Mesenchymal stem cell (in vitro differentiated cells and primary cell): ENCODE data around the gene PEX11A.

Source experiments
- DNase-seq: peaks from one replicate; pipeline ENCODE4 v3.0.0-alpha.2; 2013
- H2AFZ ChIP-seq: one replicate; pipeline ENCODE4 v1.6.1; 2013; ENCODE audit warnings: low read depth, mild to moderate bottlenecking, control low read depth, inconsistent platforms, low read length, moderate library complexity
- H2AK5ac ChIP-seq: 2 replicates; pipeline ENCODE4 v1.6.1; 2013; ENCODE audit warnings: low read length, moderate library complexity, mild to moderate bottlenecking, inconsistent platforms; ENCODE audit not compliant: severe bottlenecking
- H2BK120ac ChIP-seq: one replicate; pipeline ENCODE4 v1.6.1; 2013; ENCODE audit warnings: low read depth, mild to moderate bottlenecking, inconsistent platforms, low read length, moderate library complexity
- H2BK12ac ChIP-seq, 2 experiments: one replicate each; pipeline ENCODE4 v1.6.1; 2013; ENCODE audit warnings: inconsistent platforms in 2 of 2, low read length in 2 of 2, mild to moderate bottlenecking in 2 of 2, moderate library complexity in 2 of 2, control low read depth in 1 of 2
- H2BK15ac ChIP-seq: one replicate; pipeline ENCODE4 v1.6.1; 2013; ENCODE audit warnings: mild to moderate bottlenecking, low read depth, inconsistent platforms; ENCODE audit not compliant: poor library complexity, severe bottlenecking
- H2BK5ac ChIP-seq: 2 replicates; pipeline ENCODE4 v1.6.1; 2013; ENCODE audit warnings: low read depth, mild to moderate bottlenecking, low read length, control low read depth, inconsistent platforms; ENCODE audit not compliant: poor library complexity, severe bottlenecking
- H3K14ac ChIP-seq, 2 experiments: one replicate each; pipeline ENCODE4 v1.6.1; 2013; ENCODE audit warnings: inconsistent platforms in 2 of 2, low read length in 2 of 2, control low read depth in 1 of 2, mild to moderate bottlenecking in 1 of 2, moderate library complexity in 1 of 2
- H3K18ac ChIP-seq, 2 experiments: one replicate each; pipeline ENCODE4 v1.6.1; 2013; ENCODE audit warnings: inconsistent platforms in 2 of 2, low read length in 2 of 2, control low read depth in 1 of 2, low read depth in 1 of 2, mild to moderate bottlenecking in 1 of 2
- H3K23ac ChIP-seq, 2 experiments: one replicate each; pipeline ENCODE4 v1.6.1; 2013; ENCODE audit warnings: inconsistent platforms in 2 of 2, low read length in 2 of 2, mild to moderate bottlenecking in 2 of 2, moderate library complexity in 2 of 2, control low read depth in 1 of 2
- H3K27ac ChIP-seq: 2 replicates; pipeline ENCODE4 v1.5.1; 2013; ENCODE audit warnings: mild to moderate bottlenecking, moderate library complexity, low read length, control low read depth, inconsistent platforms; ENCODE audit not compliant: poor library complexity, severe bottlenecking
- H3K27me3 ChIP-seq, 2 experiments: 2 replicates each; pipeline versions ENCODE4 v1.6.1 to v1.7.0; 2013; ENCODE audit warnings: low read length in 2 of 2, mild to moderate bottlenecking in 2 of 2, moderate library complexity in 2 of 2, control low read depth in 1 of 2, inconsistent platforms in 1 of 2; ENCODE audit not compliant: control insufficient read depth in 1 of 2, insufficient read depth in 1 of 2
- H3K36me3 ChIP-seq, 2 experiments: 2 replicates each; pipeline versions ENCODE4 v1.6.1 to v1.7.0; 2013; ENCODE audit warnings: low read length in 2 of 2, control low read depth in 1 of 2, inconsistent platforms in 1 of 2, low read depth in 1 of 2, mild to moderate bottlenecking in 1 of 2; ENCODE audit not compliant: insufficient read depth in 2 of 2, control insufficient read depth in 1 of 2
- H3K4ac ChIP-seq, 2 experiments: one replicate each; pipeline ENCODE4 v1.6.1; 2013; ENCODE audit warnings: inconsistent platforms in 2 of 2, low read length in 2 of 2, mild to moderate bottlenecking in 2 of 2, moderate library complexity in 2 of 2, control low read depth in 1 of 2, low read depth in 1 of 2
- H3K4me1 ChIP-seq: 2 replicates; pipeline ENCODE4 v1.6.1; 2013; ENCODE audit warnings: low read depth, low read length, control low read depth; ENCODE audit not compliant: control insufficient read depth, insufficient read depth
- H3K4me2 ChIP-seq: 2 replicates; pipeline ENCODE4 v1.6.1; 2013; ENCODE audit warnings: low read length, mild to moderate bottlenecking, inconsistent platforms; ENCODE audit not compliant: poor library complexity, severe bottlenecking
- H3K4me3 ChIP-seq, 2 experiments: 2 replicates each; pipeline versions ENCODE4 v1.5.1 to v1.7.0; 2013; ENCODE audit warnings: low read length in 2 of 2, mild to moderate bottlenecking in 2 of 2, control low read depth in 1 of 2, low read depth in 1 of 2; ENCODE audit not compliant: insufficient read depth in 1 of 2
- H3K79me1 ChIP-seq: replicated peaks from 2 replicates; pipeline ENCODE4 v1.6.1; 2013; ENCODE audit warnings: mild to moderate bottlenecking, control low read depth, low read length, inconsistent platforms; ENCODE audit not compliant: poor library complexity, severe bottlenecking
- H3K9ac ChIP-seq: 2 replicates; pipeline ENCODE4 v1.7.0; 2013; ENCODE audit warnings: mild to moderate bottlenecking, low read length, moderate library complexity
- H3K9me3 ChIP-seq: 2 replicates; pipeline ENCODE4 v1.7.0; 2013; ENCODE audit warnings: mild to moderate bottlenecking, low read length; ENCODE audit not compliant: control insufficient read depth
- H4K8ac ChIP-seq: one replicate; pipeline ENCODE4 v1.6.1; 2013; ENCODE audit warnings: inconsistent platforms, mild to moderate bottlenecking, low read length, moderate library complexity
- H4K91ac ChIP-seq: one replicate; pipeline ENCODE4 v1.6.1; 2013; ENCODE audit warnings: mild to moderate bottlenecking, low read length, inconsistent platforms
- WGBS: methylation state at CpG from one replicate; pipeline ENCODE4 v1.1.7; 2013; ENCODE audit warnings: mixed read lengths; 5-methylcytosine and 5-hydroxymethylcytosine counted together

The PEX11A gene

DNA sequence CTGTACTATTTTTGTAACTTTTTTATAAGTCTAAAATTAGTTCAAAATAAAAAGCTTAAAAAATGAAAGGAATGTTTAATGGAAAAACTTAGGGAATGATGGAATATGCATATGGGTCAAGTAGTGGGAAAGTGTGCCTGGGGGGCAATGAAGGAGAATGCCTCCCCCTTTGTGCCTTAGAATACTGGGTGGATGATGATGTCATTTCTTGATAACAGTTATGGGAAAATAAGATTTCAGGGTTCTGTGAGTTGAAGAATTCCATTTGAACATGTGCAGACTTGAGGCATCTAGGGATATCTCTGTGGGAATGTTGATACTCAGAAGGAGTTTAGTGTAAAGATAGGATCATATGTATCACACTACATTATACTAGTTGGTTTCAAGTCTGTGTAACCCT lies 13.9 kb upstream of the PEX11A start:
- no peaks in the 10 kb centered on the region for H3K4me1 ChIP-seq
- H2BK5ac ChIP-seq = no peak overlapping the region
- no peak for DNase-seq
- H4K91ac ChIP-seq = no peak overlapping the region
- H3K4me3 ChIP-seq = no peak overlapping the region
- no peaks in the 10 kb centered on the region for H3K79me1 ChIP-seq
- no peak overlapping the region for H2AK5ac ChIP-seq
- no peak overlapping the region for H2BK15ac ChIP-seq
- H3K4me2 ChIP-seq = no peak overlapping the region
- no peaks in the 10 kb centered on the region for H3K36me3 ChIP-seq
- no peak overlapping the region for H2BK120ac ChIP-seq
- no peak overlapping the region for H3K14ac ChIP-seq
- H2BK12ac ChIP-seq = no peak overlapping the region
- no peak overlapping the region for H3K18ac ChIP-seq
- no peaks in the 10 kb centered on the region for H3K9me3 ChIP-seq
- H3K4ac ChIP-seq = no peak overlapping the region
- peaks cover 0 to 26% of the 10 kb centered on the region in 2 experiments for H3K27me3 ChIP-seq
- no peak overlapping the region for H4K8ac ChIP-seq
- no peak overlapping the region for H3K27ac ChIP-seq
- no peak overlapping the region for H2AFZ ChIP-seq
- no peak overlapping the region for H3K9ac ChIP-seq
- no peak overlapping the region for H3K23ac ChIP-seq

DNA sequence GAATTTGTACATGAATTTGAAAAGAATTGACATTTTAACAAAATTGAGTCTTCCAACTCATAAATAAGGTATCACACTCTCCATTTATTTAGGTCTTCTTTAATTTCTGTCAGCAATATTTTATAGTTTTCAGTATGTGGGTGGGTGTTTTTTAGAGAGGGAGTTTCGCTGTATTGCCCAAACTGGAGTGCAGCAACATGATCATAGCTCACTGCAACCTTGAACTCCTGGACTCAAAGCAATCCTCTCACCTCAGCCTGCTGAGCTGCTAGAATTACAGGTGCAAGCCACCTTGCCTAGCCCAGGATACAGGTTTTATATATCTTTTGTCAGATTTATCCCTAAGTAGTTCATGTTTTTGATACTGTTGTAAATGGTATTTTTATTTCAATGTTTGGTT lies 4.6 kb upstream of the PEX11A start:
- DNase-seq = no peak
- Histone ChIP-seq H2BK5ac (no peak overlapping the region), H3K27me3 (no peaks in the 10 kb centered on the region), H3K4me1 (peaks cover 6% of the 10 kb centered on the region), H3K79me1 (peaks cover 4% of the 10 kb centered on the region), H3K4me3 (no peak overlapping the region), H3K18ac (no peak overlapping the region), H2BK12ac (no peak overlapping the region), H3K23ac (no peak overlapping the region), H3K27ac (no peak overlapping the region), H2AFZ (no peak overlapping the region), H3K36me3 (no peaks in the 10 kb centered on the region), H3K9ac (no peak overlapping the region), H4K8ac (no peak overlapping the region), H4K91ac (no peak overlapping the region), H2BK120ac (no peak overlapping the region), H2BK15ac (no peak overlapping the region), H3K4me2 (no peak overlapping the region), H3K4ac (no peak overlapping the region), H3K9me3 (no peaks in the 10 kb centered on the region), H3K14ac (no peak overlapping the region), H2AK5ac (no peak overlapping the region)
- 86% methylated on average over 1 of the region's 1 CpG for WGBS

- H3K4me3 ChIP-seq = no peak overlapping the region
- no peak overlapping the region for H3K27ac ChIP-seq
- peaks cover 9% of the 10 kb centered on the region for H3K4me1 ChIP-seq
- no peak overlapping the region for H4K91ac ChIP-seq
- no peak overlapping the region for H2BK5ac ChIP-seq
- no peak overlapping the region for H3K18ac ChIP-seq
- no peak overlapping the region for H2BK120ac ChIP-seq
- no peak for DNase-seq
- no peak overlapping the region for H3K23ac ChIP-seq
- H2BK15ac ChIP-seq = no peak overlapping the region
- no peak overlapping the region for H4K8ac ChIP-seq
- H3K9me3 ChIP-seq = no peaks in the 10 kb centered on the region
- 80% methylated on average over 1 of the region's 1 CpG for WGBS
- H2AK5ac ChIP-seq = no peak overlapping the region
- no peaks in the 10 kb centered on the region for H3K36me3 ChIP-seq
- no peak overlapping the region for H2BK12ac ChIP-seq
- H3K14ac ChIP-seq = no peak overlapping the region
- H2AFZ ChIP-seq = no peak overlapping the region
- H3K79me1 ChIP-seq = peaks cover 8% of the 10 kb centered on the region
- no peak overlapping the region for H3K4ac ChIP-seq
- no peaks in the 10 kb centered on the region for H3K27me3 ChIP-seq
- H3K9ac ChIP-seq = no peak overlapping the region
- H3K4me2 ChIP-seq = no peak overlapping the region
Measured at GRCh38 chr15:89693696-89694095, 3.1 kb upstream of the PEX11A start.

DNA sequence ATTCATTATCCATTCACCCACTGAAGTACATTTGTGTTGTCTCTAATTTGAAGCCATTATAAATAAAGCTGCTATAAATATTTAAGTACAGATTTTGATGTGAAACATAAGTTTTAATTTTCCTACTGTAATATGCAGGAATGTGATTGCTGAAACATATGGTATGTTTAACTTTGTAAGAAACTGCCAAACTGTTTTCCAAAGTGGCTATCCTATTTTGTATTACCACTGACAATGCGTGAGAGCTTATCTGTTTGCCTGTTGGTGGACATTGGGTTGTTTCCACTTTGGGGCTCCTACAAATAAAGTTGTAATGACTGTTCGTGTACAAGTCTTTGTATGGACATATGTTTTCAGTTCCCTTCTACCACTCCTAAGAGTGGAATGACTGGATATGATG lies 2.5 kb upstream of the PEX11A start:
- no peak overlapping the region for H3K9ac ChIP-seq
- H3K23ac ChIP-seq = no peak overlapping the region
- no peak overlapping the region for H4K91ac ChIP-seq
- H2BK5ac ChIP-seq = no peak overlapping the region
- peaks cover 8% of the 10 kb centered on the region for H3K79me1 ChIP-seq
- H3K4me3 ChIP-seq = no peak overlapping the region
- no peak overlapping the region for H2BK15ac ChIP-seq
- no peak overlapping the region for H4K8ac ChIP-seq
- no peak overlapping the region for H3K27ac ChIP-seq
- H3K4ac ChIP-seq = no peak overlapping the region
- H2BK120ac ChIP-seq = no peak overlapping the region
- no peak overlapping the region for H3K4me2 ChIP-seq
- no peaks in the 10 kb centered on the region for H3K36me3 ChIP-seq
- no peak for DNase-seq
- peaks cover 9% of the 10 kb centered on the region for H3K4me1 ChIP-seq
- no peak overlapping the region for H2BK12ac ChIP-seq
- no peaks in the 10 kb centered on the region for H3K9me3 ChIP-seq
- no peak overlapping the region for H3K18ac ChIP-seq
- WGBS = 100% methylated on average over 1 of the region's 2 CpGs
- H2AK5ac ChIP-seq = no peak overlapping the region
- H3K14ac ChIP-seq = no peak overlapping the region
- H2AFZ ChIP-seq = no peak overlapping the region
- H3K27me3 ChIP-seq = no peaks in the 10 kb centered on the region
